HepG2 (cell line): ENCODE measurements around the gene FRS2. TPM values are rescaled to one million over a fixed set of nuclear protein-coding genes. Genes with fewer than 3 reads are reported as not detected.

Experiments used
- ATAC-seq: fragments of 200-7000 bp; cut with Tn5 transposase; 3 replicates; pipeline ENCODE4 v1.9.1; 2020; ENCODE audit warnings: mild to moderate bottlenecking, moderate library complexity
- BruUV-seq: library from RNA; stranded (reverse); fragments of 400-500 nt; replicated peaks from 2 replicates; lab custom pipeline; 2021; lab: Mats Ljungman, UMichigan
- CTCF ChIA-PET: fragments of 300-600 bp; formaldehyde crosslinking; extraction: SDS; loops from one replicate; lab custom pipeline; 2021; ENCODE audit warnings: low total read pairs, inconsistent platforms, low intra/inter-chr PET ratio; lab: Yijun Ruan, JAX
- POLR2A ChIA-PET: fragments of 350-600 bp; sonication (Branson Sonifier 250); formaldehyde crosslinking; loops from one replicate; lab custom pipeline; 2020; ENCODE audit warnings: antibody characterized with exemption, inconsistent platforms; lab: Yijun Ruan, JAX
- DNase-seq: peaks from one replicate; pipeline ENCODE4 v3.0.0-alpha.2; 2015; ENCODE audit warnings: low spot score
- FAIRE-seq: peaks from 3 replicates; lab custom pipeline; 2011; peaks lifted over from hg19 to GRCh38; lab: Jason Lieb, UNC
- H2AFZ ChIP-seq: one replicate; pipeline ENCODE4 v1.6.1; 2011; ENCODE audit warnings: low read length, inconsistent platforms
- H3K27ac ChIP-seq: fragments of 300-600 bp; 3 replicates; pipeline ENCODE4 v1.8.0; 2011; ENCODE audit warnings: mixed run types, mild to moderate bottlenecking, mixed read lengths, low read length, inconsistent platforms; ENCODE audit not compliant: insufficient read depth; ENCODE audit errors: extremely low read length
- H3K27me3 ChIP-seq, 2 experiments: fragments of 200-600 bp in 1 of 2; 2 replicates in 1 of 2; 3 replicates in 1 of 2; pipeline versions ENCODE4 v1.6.0 to v1.8.0; 2011; ENCODE audit warnings: low read length in 2 of 2, mild to moderate bottlenecking in 2 of 2, moderate library complexity in 2 of 2, inconsistent platforms in 1 of 2; ENCODE audit not compliant: insufficient read depth in 2 of 2, control insufficient read depth in 1 of 2
- H3K36me3 ChIP-seq, 2 experiments: fragments of 200-600 bp in 1 of 2; replicated peaks in 1 of 2; 2 replicates in 1 of 2; 3 replicates in 1 of 2; pipeline versions ENCODE4 v1.5.1 to v1.8.0; 2011; ENCODE audit warnings: low read length in 2 of 2, inconsistent platforms in 1 of 2; ENCODE audit not compliant: insufficient read depth in 2 of 2, control insufficient read depth in 1 of 2
- H3K4me1 ChIP-seq: 2 replicates; pipeline ENCODE4 v1.5.1; 2012; ENCODE audit warnings: low read length, inconsistent platforms; ENCODE audit not compliant: insufficient read depth
- H3K4me2 ChIP-seq: 2 replicates; pipeline ENCODE4 v1.6.0; 2011; ENCODE audit warnings: low read depth, low read length, inconsistent platforms
- H3K4me3 ChIP-seq, 3 experiments: fragments of 200-600 bp in 1 of 3; sonication (generic), shearing (Covaris generic) in 1 of 3; replicated peaks in 1 of 3; 2 replicates each; pipeline ENCODE4 v1.5.1; 2011 to 2016; ENCODE audit warnings: low read length in 3 of 3, inconsistent platforms in 2 of 3, low read depth in 2 of 3, mild to moderate bottlenecking in 2 of 3, control low read depth in 1 of 3, mixed read lengths in 1 of 3; ENCODE audit not compliant: insufficient read depth in 1 of 3
- H3K79me2 ChIP-seq: one replicate; pipeline ENCODE4 v1.6.1; 2011; ENCODE audit warnings: low read length, inconsistent platforms; ENCODE audit not compliant: insufficient read depth
- H3K9ac ChIP-seq: 2 replicates; pipeline ENCODE4 v1.6.0; 2011; ENCODE audit warnings: mild to moderate bottlenecking, low read depth, low read length, inconsistent platforms; ENCODE audit not compliant: insufficient read depth
- H3K9me3 ChIP-seq: 2 replicates; pipeline ENCODE4 v1.5.1; 2012; ENCODE audit warnings: mild to moderate bottlenecking, low read length
- H4K20me1 ChIP-seq: 2 replicates; pipeline ENCODE4 v1.6.0; 2011; ENCODE audit warnings: inconsistent platforms, mild to moderate bottlenecking, low read length, moderate library complexity; ENCODE audit not compliant: insufficient read depth
- CBFB ChIP-seq: sonication (generic); formaldehyde crosslinking; IDR thresholded peaks from 2 replicates; pipeline ENCODE4 v1.4.0; 2020; ENCODE audit warnings: missing genetic modification reagents
- NFRKB ChIP-seq: fragments of 450-650 bp; IDR thresholded peaks from 2 replicates; pipeline ENCODE4 v1.6.1; 2017
- NR2C2 ChIP-seq: sonication (generic); formaldehyde crosslinking; IDR thresholded peaks from 2 replicates; pipeline ENCODE4 v1.4.0; 2020; ENCODE audit warnings: missing genetic modification reagents, mild to moderate bottlenecking, moderate library complexity, borderline replicate concordance
- WIZ ChIP-seq: sonication (generic); formaldehyde crosslinking; IDR thresholded peaks from 2 replicates; pipeline ENCODE4 v1.5.1; 2020; ENCODE audit warnings: mild to moderate bottlenecking, missing genetic modification reagents
- ZFP36 ChIP-seq: fragments of 150-350 bp; IDR thresholded peaks from 2 replicates; pipeline ENCODE4 v1.6.1; 2018; ENCODE audit warnings: borderline replicate concordance, low read length, low read depth; ENCODE audit not compliant: partially characterized antibody
- ZFY ChIP-seq: sonication (generic); formaldehyde crosslinking; IDR thresholded peaks from 2 replicates; pipeline ENCODE4 v1.4.0; 2020; ENCODE audit warnings: missing genetic modification reagents
- ZNF230 ChIP-seq: sonication (generic); formaldehyde crosslinking; IDR thresholded peaks from 2 replicates; pipeline ENCODE4 v1.4.0; 2020; ENCODE audit warnings: mild to moderate bottlenecking, missing genetic modification reagents
- ZNF564 ChIP-seq: sonication (generic); formaldehyde crosslinking; IDR thresholded peaks from 2 replicates; pipeline ENCODE4 v1.8.1; 2023; ENCODE audit warnings: mild to moderate bottlenecking, missing genetic modification reagents
- ZNF672 ChIP-seq: sonication (generic); formaldehyde crosslinking; IDR thresholded peaks from 2 replicates; pipeline ENCODE4 v1.8.1; 2022; ENCODE audit warnings: missing genetic modification reagents
- ZNF678 ChIP-seq: sonication (generic); formaldehyde crosslinking; IDR thresholded peaks from 2 replicates; pipeline ENCODE4 v1.4.0; 2020; ENCODE audit warnings: mild to moderate bottlenecking, missing genetic modification reagents
- ZNF749 ChIP-seq: sonication (generic); formaldehyde crosslinking; IDR thresholded peaks from 2 replicates; pipeline ENCODE4 v1.8.0; 2022; ENCODE audit warnings: mild to moderate bottlenecking, missing genetic modification reagents, moderate library complexity, borderline replicate concordance
- WGBS: methylation state at CpG from one replicate; pipeline ENCODE4 v1.1.6; 2017; ENCODE audit warnings: low lambda C conversion rate; 5-methylcytosine and 5-hydroxymethylcytosine counted together
- in situ Hi-C: cut with HindIII; loops from 2 replicates; pipeline ENCODE4 v1.10.0; 2017; ENCODE audit warnings: low pct_unique_long_range_greater_than_20kb; ENCODE audit not compliant: extremely low pct_ligation_motif_present
- intact Hi-C: fragments of 100-400 bp; cut with micrococcal nuclease; formaldehyde crosslinking; loops from one replicate; pipeline ENCODE4 v1.10.0; 2022; ENCODE audit not compliant: unreplicated experiment
- polyA plus RNA-seq, 8 experiments: library from polyadenylated mRNA; depleted of rRNA in 3 of 8; stranded (reverse) in 7 of 8; unstranded in 1 of 8; fragments of >200 nt; fragmentation: Illumina TruSeq in 4 of 8; extraction: Trizol in 4 of 8; gene quantifications; 2 replicates each; pipeline versions ENCODE4 v1.2.1 to v1.2.3, GENCODE V29; 2011 to 2016; ENCODE audit warnings: low read depth in 4 of 8, missing spikeins in 1 of 8, mixed read lengths in 1 of 8; ENCODE audit not compliant: insufficient read depth in 1 of 8
- total RNA-seq, 5 experiments: library from RNA; depleted of rRNA; stranded (reverse); fragments of >200 nt; fragmentation: Illumina TruSeq; extraction: Trizol; gene quantifications; 2 replicates each; pipeline ENCODE4 v1.2.3, GENCODE V29; 2016; ENCODE audit warnings: low read depth in 1 of 5
- TF ChIP-seq, protein P1 (sequence below): sonication (generic); formaldehyde crosslinking; IDR thresholded peaks from 2 replicates; pipeline ENCODE4 v1.8.1; 2023; ENCODE audit warnings: mild to moderate bottlenecking, inconsistent platforms, moderate library complexity, missing genetic modification reagents, borderline replicate concordance

The FRS2 gene
- total and polyA plus RNA-seq, 2 of the 13 experiments (the other 11 are each of a cell fraction or from before 2014, with no cell fraction given) = 8.3 to 16.8 TPM

DNA sequence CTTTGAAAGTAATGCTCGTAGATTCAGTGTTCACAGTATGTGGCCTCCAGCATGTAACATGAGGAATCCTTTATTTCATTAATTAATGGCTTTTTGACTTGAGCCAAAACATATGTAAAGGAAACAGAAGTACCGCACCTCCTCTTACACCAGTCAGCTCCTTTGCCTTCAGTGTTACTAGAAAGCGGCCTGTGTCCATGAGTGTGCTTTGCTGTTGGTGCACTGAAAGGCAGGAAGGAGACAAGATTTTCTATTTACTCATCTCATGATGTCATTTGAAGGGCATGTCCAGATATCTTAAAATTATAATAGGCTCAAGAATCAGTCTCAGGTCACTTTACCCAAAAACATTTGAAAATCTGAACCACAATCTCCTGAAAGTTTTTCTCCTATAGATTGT, 105.2 kb downstream of the FRS2 start:
- Histone ChIP-seq H3K79me2 (no peaks in the 10 kb centered on the region), H3K27ac (no peak overlapping the region), H3K27me3 (no peaks in the 10 kb centered on the region), H3K4me1 (no peaks in the 10 kb centered on the region), H4K20me1 (no peaks in the 10 kb centered on the region), H3K4me3 (no peak overlapping the region), H2AFZ (no peak overlapping the region), H3K9me3 (no peaks in the 10 kb centered on the region), H3K36me3 (peaks cover 7 to 39% of the 10 kb centered on the region in 2 experiments), H3K9ac (no peak overlapping the region), H3K4me2 (no peak overlapping the region)
- ATAC-seq (no peak), DNase-seq (no peak), FAIRE-seq (no peak)
- 93% methylated on average over 3 of the region's 3 CpGs for WGBS
- no TSS peak for BruUV-seq
- ChIA-PET CTCF (no interaction called here), POLR2A (interaction anchor here (1.4 kb wide), 1 partner anchor 10 kb away, joined by 3 read pairs; the partner anchor contains the start of gene CCT2)
- in situ Hi-C loops = loop anchor here (10.0 kb wide), 2 partner anchors 191 to 281 kb away; no protein-coding TSS in a partner anchor
- no peak for TF ChIP-seq NFRKB
- no peak for TF ChIP-seq ZFY
- TF ChIP-seq ZFP36 = no peak
- intact Hi-C loops = no loop called here

DNA sequence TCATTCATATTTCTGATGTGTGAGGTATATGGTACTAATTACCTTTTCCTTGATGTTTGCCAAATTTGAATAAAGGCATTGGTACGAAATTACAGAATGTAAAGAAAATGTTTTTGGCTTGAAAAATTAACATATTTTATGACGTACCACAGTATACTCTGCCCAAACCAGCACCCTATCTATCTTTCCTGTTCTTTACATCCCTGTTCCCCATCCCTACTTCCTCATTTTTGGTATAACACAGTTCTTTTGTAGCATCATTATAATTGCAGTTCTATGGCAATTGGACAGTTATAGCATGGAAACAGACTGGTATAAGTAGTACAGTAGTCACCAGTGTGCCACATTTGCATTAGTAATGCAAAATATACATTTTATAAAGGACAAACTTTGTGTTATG, 108.1 kb downstream of the FRS2 start:
- no peak for FAIRE-seq
- TF ChIP-seq ZNF678 = no peak
- no peak for TF ChIP-seq WIZ (CRISPR knock-in tag)
- TF ChIP-seq NR2C2 (CRISPR knock-in tag) = no peak
- TF ChIP-seq, protein P1, sequence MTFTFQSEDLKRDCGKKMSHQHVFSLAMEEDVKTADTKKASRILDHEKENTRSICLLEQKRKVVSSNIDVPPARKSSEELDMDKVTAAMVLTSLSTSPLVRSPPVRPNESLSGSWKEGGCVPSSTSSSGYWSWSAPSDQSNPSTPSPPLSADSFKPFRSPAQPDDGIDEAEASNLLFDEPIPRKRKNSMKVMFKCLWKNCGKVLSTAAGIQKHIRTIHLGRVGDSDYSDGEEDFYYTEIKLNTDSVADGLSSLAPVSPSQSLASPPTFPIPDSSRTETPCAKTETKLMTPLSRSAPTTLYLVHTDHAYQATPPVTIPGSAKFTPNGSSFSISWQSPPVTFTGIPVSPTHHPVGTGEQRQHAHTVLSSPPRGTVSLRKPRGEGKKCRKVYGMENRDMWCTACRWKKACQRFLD (CRISPR knock-in tag) = no peak
- TF ChIP-seq CBFB (CRISPR knock-in tag) = no peak
- no peak for TF ChIP-seq ZNF749 (CRISPR knock-in tag)
- no peak for TF ChIP-seq ZNF564 (CRISPR knock-in tag)
- no peak for TF ChIP-seq ZNF672 (CRISPR knock-in tag)
- no peak for TF ChIP-seq ZNF230 (CRISPR knock-in tag)
- Histone ChIP-seq H3K4me1 (no peaks in the 10 kb centered on the region), H4K20me1 (no peaks in the 10 kb centered on the region), H3K36me3 (peaks cover 5 to 21% of the 10 kb centered on the region in 2 experiments; a peak in 4 of 5 replicates), H2AFZ (no peak overlapping the region), H3K79me2 (no peaks in the 10 kb centered on the region), H3K4me2 (no peak overlapping the region), H3K4me3 (no peak overlapping the region), H3K27me3 (no peaks in the 10 kb centered on the region), H3K9ac (no peak overlapping the region), H3K27ac (no peak overlapping the region), H3K9me3 (no peaks in the 10 kb centered on the region)
- no peak for DNase-seq
- ATAC-seq = no peak
- no TSS peak for BruUV-seq
- ChIA-PET POLR2A (no interaction called here), CTCF (no interaction called here)
- WGBS = 89% methylated on average over 2 of the region's 2 CpGs
- in situ Hi-C loops = loop anchor here (10.0 kb wide), 2 partner anchors 193 to 283 kb away; no protein-coding TSS in a partner anchor
- intact Hi-C loops = no loop called here
